HG03095 (cell line): Measurements from ENCODE around the gene ASB18.

Source experiments
- ATAC-seq: cut with Tn5 transposase; IDR thresholded peaks from one replicate; pipeline ENCODE4 v1.9.1; 2021; ENCODE audit warnings: moderate library complexity; ENCODE audit not compliant: unreplicated experiment

The ASB18 gene

GRCh38 chr2:236244256-236244655, 19.9 kb downstream of the ASB18 start:
- ATAC-seq = no peak

GRCh38 chr2:236242057-236242495, 22.1 kb downstream of the ASB18 start:
- no peak for ATAC-seq

GRCh38 chr2:236241181-236242056, 22.8 kb downstream of the ASB18 start:
- ATAC-seq = no peak

- no peak for ATAC-seq
These were observed 23.8 kb downstream of the ASB18 start for GRCh38 chr2:236240228-236240990.

- no peak for ATAC-seq
These were observed 24.7 kb downstream of the ASB18 start for GRCh38 chr2:236239276-236240065.

GRCh38 chr2:236238751-236239150, 25.5 kb downstream of the ASB18 start:
- ATAC-seq = no peak

- no peak for ATAC-seq
These were observed 26.6 kb downstream of the ASB18 start for GRCh38 chr2:236237468-236238190.

- ATAC-seq = no peak
These were observed 27.4 kb downstream of the ASB18 start for GRCh38 chr2:236236559-236237452.

GRCh38 chr2:236229186-236229585, 35.0 kb downstream of the ASB18 start:
- no peak for ATAC-seq

- ATAC-seq = no peak
These were observed 40.5 kb downstream of the ASB18 start for GRCh38 chr2:236223675-236224074.

GRCh38 chr2:236221798-236222197, 42.4 kb downstream of the ASB18 start:
- no peak for ATAC-seq

- ATAC-seq = no peak
These were observed 44.8 kb downstream of the ASB18 start for GRCh38 chr2:236219411-236219810.

GRCh38 chr2:236217926-236218325, 46.3 kb downstream of the ASB18 start:
- no peak for ATAC-seq

GRCh38 chr2:236216711-236217110, 47.5 kb downstream of the ASB18 start:
- no peak for ATAC-seq

GRCh38 chr2:236215761-236216333, 48.4 kb downstream of the ASB18 start:
- no peak for ATAC-seq

- no peak for ATAC-seq
These were observed 49.0 kb downstream of the ASB18 start for GRCh38 chr2:236215196-236215595.

- ATAC-seq = no peak
These were observed 49.7 kb downstream of the ASB18 start for GRCh38 chr2:236214376-236214995.

GRCh38 chr2:236211296-236211695, 52.9 kb downstream of the ASB18 start:
- ATAC-seq = no peak

GRCh38 chr2:236210536-236210935, 53.7 kb downstream of the ASB18 start:
- no peak for ATAC-seq
